Fibroblast of lung (primary cell): ENCODE results near the gene AGAP1.

Experiments
- CTCF ChIP-seq, 2 donors: IDR thresholded peaks in 1 of 2; conservative IDR thresholded peaks in 1 of 2; 1 replicate in 1 of 2; 2 replicates in 1 of 2; pipeline ENCODE4 v1.5.1; 2011 to 2012; ENCODE audit warnings: low read length in 2 of 2, control low read depth in 1 of 2, inconsistent platforms in 1 of 2, low read depth in 1 of 2, mild to moderate bottlenecking in 1 of 2
- EZH2 ChIP-seq: IDR thresholded peaks from 2 replicates; pipeline ENCODE4 v1.5.1; 2012; ENCODE audit warnings: low read length, control low read depth, mild to moderate bottlenecking; ENCODE audit errors: missing control alignments

GRCh38 chr2:235639885-235640284 is 146.0 kb downstream of the AGAP1 start:
- TF ChIP-seq CTCF (conservative IDR thresholded peaks at IDR 0.05 in 1 of 2, IDR thresholded peaks at IDR 0.05 in 1 of 2; ENCODE audit: low read depth in 1 of 2, low read length in 2 of 2) (no peak), EZH2 (no peak)
